ENCODE data around the gene MYL12B.

GRCh38 chr18:3261373-3262233 is at the start of gene MYL12B:
- TF ChIP-seq CTCF (conservative IDR thresholded peaks at IDR 0.05) = no peak
- no peak for TF ChIP-seq EZH2 (IDR thresholded peaks at IDR 0.05; ENCODE audit: low read depth)

All from PC-9 (cell line).